ENCODE data around the gene RAD51B. TPM values are rescaled to one million over a fixed set of nuclear protein-coding genes. Genes with fewer than 3 reads are reported as not detected.

RAD51B gene
- total RNA-seq, 1 experiment from 2014 or later = 29.9 TPM

DNA sequence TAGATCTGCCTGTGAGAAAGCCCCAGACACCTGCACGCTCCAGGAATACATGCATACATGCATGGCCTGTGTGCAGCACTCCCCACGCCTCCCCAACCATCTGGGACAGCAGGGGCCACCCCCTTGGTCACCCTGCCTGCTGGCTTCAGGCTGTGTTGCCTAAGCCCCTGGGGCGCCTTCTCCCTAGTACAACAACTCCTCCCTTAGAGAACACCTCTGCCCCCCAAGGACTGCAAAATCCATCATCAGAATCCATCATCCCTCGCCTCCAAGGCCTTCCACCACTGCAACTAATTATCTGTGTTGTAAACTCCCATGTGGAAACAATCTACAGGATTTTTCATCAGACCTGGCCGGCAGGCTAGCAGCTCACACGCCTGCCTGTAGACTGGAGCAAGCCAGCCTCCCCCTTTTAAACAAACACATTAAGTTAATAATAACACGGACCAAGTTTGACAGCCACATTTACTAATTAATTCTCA, 936.5 kb downstream of the RAD51B start:
- H3K4me2 ChIP-seq = no peak overlapping the region
- no peaks in the 10 kb centered on the region for H3K36me3 ChIP-seq (ENCODE audit: low read depth)
- peaks cover 7% of the 10 kb centered on the region for H3K4me1 ChIP-seq (replicated peaks; ENCODE audit: insufficient read depth)
- H3K27me3 ChIP-seq (ENCODE audit: insufficient read depth, low read depth) = no peaks in the 10 kb centered on the region
- H3K9me2 ChIP-seq (ENCODE audit: insufficient read depth) = no peaks in the 10 kb centered on the region
- DNase-seq = no peak
- BruUV-seq (replicated peaks) = no TSS peak
- POLR2A ChIA-PET (ENCODE audit: unreplicated experiment) = no interaction called here
- no peak overlapping the region for H3K27ac ChIP-seq
- intact Hi-C loops (cut with micrococcal nuclease; ENCODE audit: unreplicated experiment) = no loop called here
- no peaks in the 10 kb centered on the region for H4K20me1 ChIP-seq (ENCODE audit: insufficient read depth)
- CTCF ChIA-PET = no interaction called here
- H3K4me3 ChIP-seq = no peak overlapping the region
- H3F3A ChIP-seq (ENCODE audit: insufficient read depth, low read depth) = no peaks in the 10 kb centered on the region
- H3K9me3 ChIP-seq (ENCODE audit: insufficient read depth, low read depth) = no peaks in the 10 kb centered on the region
- TF ChIP-seq, protein P1, sequence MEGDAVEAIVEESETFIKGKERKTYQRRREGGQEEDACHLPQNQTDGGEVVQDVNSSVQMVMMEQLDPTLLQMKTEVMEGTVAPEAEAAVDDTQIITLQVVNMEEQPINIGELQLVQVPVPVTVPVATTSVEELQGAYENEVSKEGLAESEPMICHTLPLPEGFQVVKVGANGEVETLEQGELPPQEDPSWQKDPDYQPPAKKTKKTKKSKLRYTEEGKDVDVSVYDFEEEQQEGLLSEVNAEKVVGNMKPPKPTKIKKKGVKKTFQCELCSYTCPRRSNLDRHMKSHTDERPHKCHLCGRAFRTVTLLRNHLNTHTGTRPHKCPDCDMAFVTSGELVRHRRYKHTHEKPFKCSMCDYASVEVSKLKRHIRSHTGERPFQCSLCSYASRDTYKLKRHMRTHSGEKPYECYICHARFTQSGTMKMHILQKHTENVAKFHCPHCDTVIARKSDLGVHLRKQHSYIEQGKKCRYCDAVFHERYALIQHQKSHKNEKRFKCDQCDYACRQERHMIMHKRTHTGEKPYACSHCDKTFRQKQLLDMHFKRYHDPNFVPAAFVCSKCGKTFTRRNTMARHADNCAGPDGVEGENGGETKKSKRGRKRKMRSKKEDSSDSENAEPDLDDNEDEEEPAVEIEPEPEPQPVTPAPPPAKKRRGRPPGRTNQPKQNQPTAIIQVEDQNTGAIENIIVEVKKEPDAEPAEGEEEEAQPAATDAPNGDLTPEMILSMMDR (conservative IDR thresholded peaks at IDR 0.05) = no peak
- no peak for TF ChIP-seq EZH2 (IDR thresholded peaks at IDR 0.05; ENCODE audit: low read depth)
- H2AFZ ChIP-seq = no peak overlapping the region
- no peaks in the 10 kb centered on the region for H3K79me2 ChIP-seq (ENCODE audit: low read depth)

DNA sequence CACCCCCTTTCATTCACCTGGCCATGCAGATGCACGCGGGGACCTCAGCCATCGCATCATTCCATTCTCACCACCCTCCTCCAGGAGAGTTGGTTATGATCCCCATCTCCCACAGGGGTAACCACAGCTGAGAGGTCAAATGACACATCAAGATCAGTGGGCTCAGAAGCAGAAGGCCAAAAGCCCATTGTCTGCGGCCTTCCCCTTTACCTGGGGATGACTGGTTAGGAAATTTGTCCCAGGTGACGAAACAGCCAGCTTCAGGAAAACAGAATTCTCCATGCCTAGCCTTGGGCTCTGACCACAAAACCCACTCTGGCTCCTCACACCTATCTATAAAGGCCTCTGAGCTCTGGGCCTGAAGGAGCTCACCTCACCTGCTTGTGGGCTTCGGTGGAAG, 937.2 kb downstream of the RAD51B start:
- TF ChIP-seq, protein P1 (conservative IDR thresholded peaks at IDR 0.05) = no peak
- TF ChIP-seq EZH2 (IDR thresholded peaks at IDR 0.05; ENCODE audit: low read depth) = no peak
- Histone ChIP-seq H3K27ac (no peak overlapping the region), H3K27me3 (ENCODE audit: insufficient read depth, low read depth) (no peaks in the 10 kb centered on the region), H3K4me3 (no peak overlapping the region), H3K79me2 (ENCODE audit: low read depth) (no peaks in the 10 kb centered on the region), H3K9me2 (ENCODE audit: insufficient read depth) (no peaks in the 10 kb centered on the region), H3K9me3 (ENCODE audit: insufficient read depth, low read depth) (no peaks in the 10 kb centered on the region), H3K4me1 (replicated peaks; ENCODE audit: insufficient read depth) (peaks cover 7% of the 10 kb centered on the region), H4K20me1 (ENCODE audit: insufficient read depth) (no peaks in the 10 kb centered on the region), H2AFZ (no peak overlapping the region), H3F3A (ENCODE audit: insufficient read depth, low read depth) (no peaks in the 10 kb centered on the region), H3K36me3 (ENCODE audit: low read depth) (no peaks in the 10 kb centered on the region), H3K4me2 (no peak overlapping the region)
- ChIA-PET CTCF (no interaction called here), POLR2A (ENCODE audit: unreplicated experiment) (no interaction called here)
- no peak for DNase-seq
- BruUV-seq (replicated peaks) = no TSS peak
- intact Hi-C loops (cut with micrococcal nuclease; ENCODE audit: unreplicated experiment) = no loop called here

DNA sequence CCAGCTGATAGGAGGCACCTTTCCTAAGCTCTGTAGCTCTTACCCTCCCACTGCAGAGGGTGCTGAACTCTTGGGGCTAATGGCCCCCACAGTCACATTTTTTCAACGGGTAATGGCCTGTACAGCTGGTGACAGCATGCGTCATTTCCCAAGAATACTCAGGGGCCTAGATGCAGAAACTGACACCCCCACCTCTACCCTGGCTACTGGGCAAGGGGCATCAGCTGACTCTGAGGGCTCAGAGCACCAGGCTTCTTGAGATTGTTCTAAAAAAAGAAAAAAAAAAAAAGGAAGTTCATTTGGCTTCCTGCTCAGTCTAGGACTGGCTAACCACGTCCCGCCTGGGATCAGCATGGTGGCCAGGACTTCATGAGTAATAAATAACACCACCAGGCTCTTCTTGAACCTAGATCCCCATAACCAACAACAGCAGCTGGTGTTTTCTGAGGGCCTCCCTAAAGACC, 938.1 kb downstream of the RAD51B start:
- H3K79me2 ChIP-seq (ENCODE audit: low read depth) = no peaks in the 10 kb centered on the region
- H3K9me3 ChIP-seq (ENCODE audit: insufficient read depth, low read depth) = no peaks in the 10 kb centered on the region
- POLR2A ChIA-PET (ENCODE audit: unreplicated experiment) = interaction anchor here (0.6 kb wide), 1 partner anchor 1517 kb away, joined by 17 read pairs; the partner anchor contains the start of gene PALS1
- no peak overlapping the region for H2AFZ ChIP-seq
- no TSS peak for BruUV-seq (replicated peaks)
- no peaks in the 10 kb centered on the region for H4K20me1 ChIP-seq (ENCODE audit: insufficient read depth)
- H3K27me3 ChIP-seq (ENCODE audit: insufficient read depth, low read depth) = no peaks in the 10 kb centered on the region
- peaks cover 7% of the 10 kb centered on the region for H3K4me1 ChIP-seq (replicated peaks; ENCODE audit: insufficient read depth)
- CTCF ChIA-PET = no interaction called here
- H3K36me3 ChIP-seq (ENCODE audit: low read depth) = no peaks in the 10 kb centered on the region
- H3K27ac ChIP-seq = no peak overlapping the region
- no peak for DNase-seq
- TF ChIP-seq EZH2 (IDR thresholded peaks at IDR 0.05; ENCODE audit: low read depth) = no peak
- TF ChIP-seq, protein P1 (conservative IDR thresholded peaks at IDR 0.05) = no peak
- H3K4me3 ChIP-seq = no peak overlapping the region
- no peaks in the 10 kb centered on the region for H3F3A ChIP-seq (ENCODE audit: insufficient read depth, low read depth)
- intact Hi-C loops (cut with micrococcal nuclease; ENCODE audit: unreplicated experiment) = no loop called here
- no peaks in the 10 kb centered on the region for H3K9me2 ChIP-seq (ENCODE audit: insufficient read depth)
- H3K4me2 ChIP-seq = no peak overlapping the region
